GM19351 (cell line): Measurements from ENCODE around the gene CNOT4.

Experiments used
- ATAC-seq: cut with Tn5 transposase; IDR thresholded peaks from one replicate; pipeline ENCODE4 v1.9.1; 2021; ENCODE audit warnings: mild to moderate bottlenecking, moderate library complexity; ENCODE audit not compliant: unreplicated experiment

Gene CNOT4

GRCh38 chr7:135509839-135510591, at the start of gene CNOT4:
Gene CNOT4, minus strand, starts transcription at chr7:135510102. Its CDS starts 71,771 bp downstream, at chr7:135438331.
- ATAC-seq, result peak; percentile 91

- no peak for ATAC-seq
Measured at GRCh38 chr7:135558881-135559280, 49.0 kb upstream of the CNOT4 start.

- peak; percentile 75 for ATAC-seq
Measured at GRCh38 chr7:135558337-135558767, 48.5 kb upstream of the CNOT4 start.

GRCh38 chr7:135557455-135558336, 47.8 kb upstream of the CNOT4 start, which contains the start of gene NUP205:
Gene NUP205, plus strand, starts transcription at chr7:135557917. Its CDS starts 28 bp downstream, at chr7:135557945.
- peak; percentile 67 for ATAC-seq

- no peak for ATAC-seq
Measured at GRCh38 chr7:135553346-135553745, 43.4 kb upstream of the CNOT4 start.

GRCh38 chr7:135552148-135552547, 42.2 kb upstream of the CNOT4 start:
- ATAC-seq, result no peak

GRCh38 chr7:135550196-135550595, 40.3 kb upstream of the CNOT4 start:
- no peak for ATAC-seq

GRCh38 chr7:135541029-135541428, 31.1 kb upstream of the CNOT4 start:
- no peak for ATAC-seq

- ATAC-seq, result no peak
Measured at GRCh38 chr7:135539629-135540028, 29.7 kb upstream of the CNOT4 start.

GRCh38 chr7:135538376-135538775, 28.5 kb upstream of the CNOT4 start:
- no peak for ATAC-seq

- ATAC-seq, result no peak
Measured at GRCh38 chr7:135537905-135538304, 28.0 kb upstream of the CNOT4 start.

- ATAC-seq, result no peak
Measured at GRCh38 chr7:135537453-135537852, 27.6 kb upstream of the CNOT4 start.

- ATAC-seq, result no peak
Measured at GRCh38 chr7:135536150-135536549, 26.2 kb upstream of the CNOT4 start.

- no peak for ATAC-seq
Measured at GRCh38 chr7:135527025-135527424, 17.1 kb upstream of the CNOT4 start.

GRCh38 chr7:135525426-135525825, 15.5 kb upstream of the CNOT4 start:
- ATAC-seq, result no peak

GRCh38 chr7:135523146-135523545, 13.2 kb upstream of the CNOT4 start:
- no peak for ATAC-seq

- ATAC-seq, result no peak
Measured at GRCh38 chr7:135522509-135522908, 12.6 kb upstream of the CNOT4 start.

- ATAC-seq, result no peak
Measured at GRCh38 chr7:135519871-135520270, 10.0 kb upstream of the CNOT4 start.

GRCh38 chr7:135519233-135519688, 9.4 kb upstream of the CNOT4 start:
- ATAC-seq, result no peak

- ATAC-seq, result no peak
Measured at GRCh38 chr7:135518748-135519147, 8.8 kb upstream of the CNOT4 start.

- no peak for ATAC-seq
Measured at GRCh38 chr7:135517060-135517459, 7.2 kb upstream of the CNOT4 start.

GRCh38 chr7:135514856-135515255, 5.0 kb upstream of the CNOT4 start:
- ATAC-seq, result no peak
